ENCODE data around the gene TMOD2.
A peak's percentile ranks its signal among the peaks of the same experiment; 100 is the strongest.

The TMOD2 gene

DNA sequence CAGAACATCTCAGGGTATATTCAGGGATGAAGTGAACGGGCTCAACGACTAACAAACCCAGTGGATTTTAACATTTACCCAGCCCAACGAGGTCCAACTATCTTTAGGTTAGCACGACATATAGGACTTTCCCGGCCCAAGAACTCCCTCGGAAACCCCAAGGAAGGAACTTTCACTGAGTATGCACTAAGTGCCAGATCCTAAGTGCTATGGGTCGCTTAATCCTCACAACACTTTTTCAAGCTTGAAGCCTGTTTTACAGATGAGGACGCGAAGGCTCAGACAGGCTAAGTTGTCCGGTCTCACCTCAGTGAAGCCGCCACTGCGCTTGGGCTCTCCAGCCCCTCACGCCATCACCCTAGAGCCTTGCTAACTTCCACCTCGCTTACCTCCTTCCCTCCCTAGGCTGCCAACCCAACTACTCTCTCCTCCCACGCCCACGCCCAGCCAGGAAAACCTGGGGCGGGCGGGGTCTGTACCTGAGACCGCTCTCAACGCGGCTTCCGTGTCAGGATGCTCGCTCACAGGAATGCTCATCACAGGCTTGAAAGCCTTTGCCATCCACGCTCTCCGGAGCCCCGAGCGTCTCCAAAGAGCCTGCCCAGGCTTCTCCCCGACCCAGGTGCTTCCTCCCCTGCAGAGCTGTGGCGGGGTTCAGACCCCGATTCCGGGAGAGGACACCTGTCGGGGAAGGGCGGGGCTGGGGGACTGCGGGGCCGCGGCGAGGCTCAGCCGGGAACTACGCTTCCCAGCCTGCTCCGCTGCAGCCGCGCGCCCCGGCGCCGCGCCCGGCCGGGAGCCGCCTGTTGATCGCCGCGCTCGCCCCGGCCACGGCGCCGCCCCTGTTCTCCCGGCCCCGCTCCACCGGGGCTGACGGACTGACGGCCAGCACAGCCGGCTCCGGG, at the start of gene TMOD2:
TSS of gene TMOD2 (plus strand) at position 806 of the 905 bp plus-strand sequence. CDS start 14,845 bp downstream, outside the sequence.
- no peak for DNase-seq (ENCODE audit: low read depth in 2 of 2)

DNA sequence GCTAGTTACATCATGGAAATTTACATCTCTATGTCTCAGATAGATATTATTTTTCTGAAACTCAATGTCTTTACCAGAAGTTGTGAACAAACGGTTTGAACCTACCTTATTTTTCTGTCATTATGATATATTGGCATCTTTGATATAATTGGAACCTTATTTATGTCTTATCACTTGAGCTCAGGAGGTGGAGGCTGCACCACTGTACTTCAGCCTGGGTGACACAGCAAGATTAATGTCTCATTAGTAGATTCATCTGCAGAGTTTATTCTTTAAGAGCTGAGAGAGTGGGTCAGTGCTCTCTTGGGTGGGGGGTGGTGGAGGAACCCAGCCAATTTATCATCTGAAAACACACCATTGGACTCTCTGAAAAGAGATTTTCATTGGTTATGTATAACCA, 48.7 kb upstream of the TMOD2 start:
- no peak for DNase-seq (ENCODE audit: low read depth in 2 of 2)

DNA sequence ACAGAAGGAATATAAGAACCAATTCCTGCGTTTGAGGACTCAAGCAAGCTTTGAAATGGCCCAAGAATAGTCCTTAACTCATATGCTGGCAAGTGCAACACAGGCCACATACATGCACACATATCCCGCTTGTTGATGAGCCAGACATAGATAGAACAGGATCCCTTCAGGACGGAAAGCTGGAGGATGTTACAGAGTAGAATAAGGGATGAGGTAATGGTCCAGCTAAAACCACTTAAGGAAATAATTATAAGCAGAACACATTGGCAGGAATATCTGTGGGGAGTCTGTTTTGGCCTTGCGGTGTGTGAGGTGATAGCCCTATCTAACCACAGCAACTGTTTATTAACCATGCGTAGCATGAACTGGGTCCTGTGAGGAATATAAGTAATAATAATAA, 45.1 kb upstream of the TMOD2 start:
- no peak for DNase-seq (ENCODE audit: low read depth in 2 of 2)

DNA sequence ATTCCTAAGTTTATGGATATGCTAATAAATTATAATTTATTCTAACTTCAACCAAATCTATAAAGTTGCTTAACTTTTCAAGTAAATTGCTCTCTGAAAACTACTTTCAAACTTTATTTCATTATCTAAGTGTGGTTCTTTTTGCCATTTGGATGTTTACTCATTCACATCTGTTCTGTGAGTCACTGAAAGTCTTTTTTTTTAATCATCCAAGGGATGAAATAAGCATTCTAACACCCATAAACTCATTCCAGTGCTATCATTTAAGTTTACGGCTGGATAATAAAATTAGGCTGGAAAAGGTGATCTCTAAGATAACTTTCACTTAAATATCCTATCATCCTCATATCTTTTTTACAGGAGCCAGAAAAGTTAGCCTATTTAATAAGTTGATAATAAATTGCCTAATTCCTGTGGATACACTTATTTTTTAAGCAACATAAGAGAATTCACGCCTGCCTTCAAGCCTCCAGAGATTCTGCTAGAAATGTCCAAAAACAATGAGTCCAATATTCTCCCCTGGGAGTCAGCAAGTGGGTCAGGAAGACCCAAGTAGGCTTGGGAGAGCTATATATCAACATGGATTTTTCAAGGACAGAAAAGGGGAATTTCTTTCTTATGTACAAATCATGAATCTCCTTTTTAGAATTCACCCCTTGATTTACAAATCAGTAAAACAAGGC, 44.3 kb upstream of the TMOD2 start:
- DNase-seq (ENCODE audit: low read depth in 2 of 2), result no peak

DNA sequence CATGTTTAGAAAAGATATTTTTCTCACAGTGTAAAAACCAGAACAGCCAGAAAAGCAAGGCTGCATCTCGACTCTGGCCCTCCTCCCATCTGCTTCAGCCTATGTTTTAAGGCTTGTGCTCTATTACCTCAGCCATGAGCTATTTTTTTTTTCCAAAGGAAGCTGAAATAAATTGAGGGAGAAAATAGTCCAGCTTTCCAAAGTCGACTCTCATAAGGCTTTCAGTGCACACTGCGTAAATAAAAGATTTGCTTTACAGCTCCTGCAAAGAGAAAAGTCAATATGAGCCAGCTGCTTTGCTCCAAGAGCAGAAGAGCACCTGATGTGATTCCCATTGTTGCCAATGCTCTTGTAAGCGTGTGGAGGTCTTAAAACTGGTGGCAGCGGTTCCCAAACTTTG, 43.4 kb upstream of the TMOD2 start:
- DNase-seq (ENCODE audit: low read depth in 2 of 2), result no peak

DNA sequence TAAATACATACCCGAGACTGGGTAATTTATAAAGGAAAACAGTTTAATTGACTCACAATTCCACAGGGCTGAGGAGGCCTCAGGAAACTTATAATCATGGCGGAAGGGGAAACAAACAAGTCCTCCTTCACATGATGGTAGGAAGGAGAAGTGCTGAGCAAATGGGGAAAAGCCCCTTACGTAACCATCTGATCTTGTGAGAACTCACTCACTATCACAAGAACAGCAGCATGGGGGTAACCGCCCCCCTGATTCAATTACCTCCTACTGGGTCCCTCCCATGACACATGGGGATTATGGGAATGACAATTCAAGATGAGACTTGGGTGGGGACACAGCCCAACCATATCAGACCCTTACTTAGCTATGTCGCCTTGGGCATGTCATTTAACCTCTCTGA, 42.4 kb upstream of the TMOD2 start:
- DNase-seq (ENCODE audit: low read depth in 2 of 2), result no peak

DNA sequence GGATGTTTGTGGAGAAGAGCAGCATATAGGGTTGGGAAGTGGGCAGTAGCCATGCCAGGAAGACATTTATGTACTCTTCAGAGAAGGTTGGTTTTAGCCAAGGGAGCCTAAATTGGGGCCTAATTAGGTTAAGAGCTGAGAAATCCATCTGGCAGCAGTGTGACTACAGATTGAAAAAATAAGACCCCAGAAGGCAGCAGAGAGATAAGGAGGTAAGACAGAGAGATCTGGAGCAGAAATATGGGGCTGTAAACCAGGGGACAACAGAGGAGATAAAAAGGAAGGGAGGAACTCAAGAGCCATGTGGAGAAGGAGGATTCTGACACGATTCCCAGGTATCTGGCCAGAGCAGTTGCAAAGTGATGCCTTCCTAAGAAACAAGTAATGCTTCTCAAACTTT, 37.2 kb upstream of the TMOD2 start:
- DNase-seq (ENCODE audit: low read depth in 2 of 2), result no peak

DNA sequence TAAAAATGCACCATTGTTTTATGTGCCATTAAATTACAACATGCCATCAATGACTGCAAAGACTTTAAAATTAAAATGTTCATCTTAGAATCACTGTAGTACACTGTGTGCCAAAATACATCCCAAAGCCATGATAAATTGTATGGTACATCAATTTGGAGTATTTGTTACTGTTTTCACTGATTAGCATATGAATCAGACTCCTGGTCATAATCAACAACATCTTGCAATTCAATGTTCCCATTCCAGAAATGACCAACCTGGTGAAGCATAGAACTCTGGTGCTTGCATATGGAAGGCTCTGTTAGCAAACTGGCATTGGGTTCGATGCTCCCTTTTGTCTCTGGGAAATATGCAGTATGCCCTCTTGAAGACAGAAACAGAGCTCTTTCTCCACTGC, 36.5 kb upstream of the TMOD2 start:
- DNase-seq (ENCODE audit: low read depth in 2 of 2), result no peak

DNA sequence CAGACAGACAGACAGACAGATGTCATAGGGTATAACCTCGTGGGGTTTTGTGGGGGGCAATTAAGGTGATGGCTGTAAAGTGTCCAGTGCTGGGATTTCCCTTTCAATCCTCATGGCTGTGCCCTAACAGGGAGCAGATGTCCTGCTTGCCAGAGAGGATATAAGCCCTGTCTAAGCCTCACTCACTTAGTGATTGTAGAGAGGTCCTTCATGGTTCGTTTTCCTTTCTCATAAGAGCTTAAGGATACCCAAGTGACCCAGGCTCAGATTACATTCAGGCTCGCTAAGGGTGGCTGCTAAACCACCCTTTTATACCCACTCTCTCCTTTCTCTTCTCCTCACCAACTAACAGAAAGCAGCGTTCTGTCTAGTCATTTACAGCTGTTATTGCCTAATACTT, 33.2 kb upstream of the TMOD2 start:
- DNase-seq (ENCODE audit: low read depth in 2 of 2), result no peak

DNA sequence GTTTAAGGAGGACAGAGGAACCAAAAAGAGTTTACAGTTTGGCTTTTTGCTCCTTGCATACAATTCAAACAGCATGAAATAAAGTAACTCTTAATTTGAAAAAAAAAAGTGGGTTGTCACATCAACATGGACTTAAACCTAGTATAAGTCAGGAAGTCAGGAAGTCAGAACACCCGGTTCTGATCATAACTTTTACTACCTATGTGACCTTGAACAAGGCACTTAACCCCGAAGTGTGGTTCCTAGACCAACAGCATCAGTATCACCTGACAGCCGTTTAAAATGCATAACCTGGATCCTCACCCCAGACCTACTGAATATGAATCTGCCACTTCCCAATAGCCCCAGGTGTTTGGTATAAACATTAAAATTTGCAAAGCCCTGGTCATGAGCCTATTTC, 32.7 kb upstream of the TMOD2 start:
- DNase-seq (ENCODE audit: low read depth in 2 of 2), result no peak

DNA sequence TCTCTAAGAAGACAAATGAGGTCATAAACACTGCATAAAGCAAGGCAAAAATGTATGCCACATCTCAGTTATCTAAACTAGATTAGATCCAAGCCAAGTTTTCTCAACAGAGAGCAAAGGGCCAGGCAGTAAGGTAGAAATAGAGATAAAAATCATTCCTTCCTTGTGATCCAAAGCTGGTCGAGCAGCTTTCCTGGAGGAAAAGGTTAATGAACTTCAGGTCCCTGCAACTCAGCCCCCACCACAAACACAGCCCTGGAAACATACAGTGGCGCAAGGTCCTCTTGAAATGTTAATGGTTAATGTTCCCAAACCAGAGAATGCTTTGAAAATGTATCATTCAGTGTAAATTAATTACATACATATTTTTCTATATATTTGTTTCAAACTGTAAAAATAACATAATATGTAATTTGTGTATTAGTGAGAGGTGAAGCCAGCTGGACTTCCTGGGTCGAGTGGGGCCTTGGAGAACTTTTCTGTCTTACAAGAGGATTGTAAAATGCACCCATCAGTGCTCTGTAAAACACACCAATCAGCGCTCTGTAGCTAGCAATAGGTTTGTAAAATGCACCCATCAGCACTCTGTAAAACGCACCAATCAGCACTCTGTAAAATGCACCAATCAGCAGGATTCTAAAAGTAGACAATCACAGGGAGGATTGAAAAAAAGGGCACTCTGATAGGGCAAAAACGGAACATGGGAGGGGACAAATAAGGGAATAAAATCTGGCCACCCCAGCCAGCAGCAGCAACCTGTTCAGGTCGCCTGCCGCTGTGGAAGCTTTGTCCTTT, 31.0 kb upstream of the TMOD2 start:
- DNase-seq (ENCODE audit: low read depth in 2 of 2), result no peak

DNA sequence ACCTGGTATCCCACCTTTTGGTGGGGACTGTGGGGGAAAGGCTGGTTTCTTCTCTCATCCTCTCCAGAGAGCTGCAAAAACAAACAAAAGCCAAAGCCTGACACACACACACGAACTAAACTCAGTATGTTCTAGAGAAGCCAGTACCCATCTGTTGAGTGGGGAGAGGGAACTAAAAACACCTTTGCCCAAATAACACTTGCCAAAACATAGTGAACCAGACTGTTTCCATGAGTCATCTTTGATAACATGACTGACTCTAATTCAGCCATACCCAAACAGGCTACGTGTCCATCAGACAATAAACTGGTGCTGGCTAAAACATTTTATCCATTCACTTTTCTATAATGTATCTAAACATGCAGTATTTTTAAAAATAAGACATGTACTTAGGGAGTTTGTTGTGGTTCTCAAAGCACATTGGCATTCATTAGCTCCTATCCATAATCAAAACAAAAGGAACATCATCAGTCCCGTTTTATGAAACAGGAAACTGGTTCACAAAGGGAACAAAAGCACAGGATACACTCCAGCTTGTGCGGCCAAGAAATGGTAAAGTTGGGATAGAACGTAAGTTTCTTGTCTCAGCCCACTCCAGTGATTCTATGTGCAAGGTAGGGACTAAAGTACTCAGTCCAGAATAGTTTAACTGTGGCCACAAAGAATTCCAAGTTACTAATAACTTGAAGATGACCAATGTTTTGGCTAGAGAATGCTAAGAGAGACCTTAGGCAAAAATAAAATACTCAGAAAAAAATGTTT, 30.0 kb upstream of the TMOD2 start:
- DNase-seq (ENCODE audit: low read depth in 2 of 2), result no peak

DNA sequence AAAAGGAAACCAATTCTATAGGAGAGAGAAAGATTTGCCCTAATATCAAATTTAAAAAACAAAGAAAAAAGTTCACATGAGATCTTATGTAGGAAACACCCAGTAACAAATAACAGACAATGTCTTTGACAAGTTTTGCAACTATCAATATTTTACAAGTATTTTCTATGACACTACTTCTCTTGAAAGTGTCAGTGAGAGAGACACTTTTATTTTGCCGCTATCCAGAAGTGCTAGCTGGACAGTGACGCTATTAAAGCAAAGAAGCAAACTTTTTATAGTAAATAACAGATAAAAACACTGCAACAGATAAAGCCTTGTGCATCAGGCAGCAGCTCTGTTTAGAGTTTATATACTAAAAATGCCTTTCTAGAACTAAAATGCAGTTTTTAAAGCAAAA, 27.2 kb upstream of the TMOD2 start:
- DNase-seq (ENCODE audit: low read depth in 2 of 2), result no peak

DNA sequence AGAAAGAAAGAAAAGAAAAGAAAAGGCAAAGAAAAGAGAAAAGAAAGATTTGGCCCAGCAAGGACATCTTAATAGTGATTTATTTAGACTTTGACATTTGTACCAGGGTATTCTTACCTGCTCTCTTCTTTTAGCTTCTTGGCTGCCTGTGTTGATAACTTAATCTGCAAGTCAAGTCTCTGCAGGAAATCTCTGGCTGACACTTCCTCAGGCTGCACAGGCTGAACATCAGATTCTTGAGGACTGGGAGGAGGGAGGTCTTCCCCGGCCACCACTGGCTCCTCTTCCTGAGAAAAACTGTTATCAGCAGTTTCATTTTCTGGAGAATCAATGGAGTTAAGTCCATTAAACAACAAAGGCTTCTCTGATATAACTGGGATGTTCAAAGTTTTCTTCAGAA, 26.7 kb upstream of the TMOD2 start:
- DNase-seq (ENCODE audit: low read depth in 2 of 2), result no peak

DNA sequence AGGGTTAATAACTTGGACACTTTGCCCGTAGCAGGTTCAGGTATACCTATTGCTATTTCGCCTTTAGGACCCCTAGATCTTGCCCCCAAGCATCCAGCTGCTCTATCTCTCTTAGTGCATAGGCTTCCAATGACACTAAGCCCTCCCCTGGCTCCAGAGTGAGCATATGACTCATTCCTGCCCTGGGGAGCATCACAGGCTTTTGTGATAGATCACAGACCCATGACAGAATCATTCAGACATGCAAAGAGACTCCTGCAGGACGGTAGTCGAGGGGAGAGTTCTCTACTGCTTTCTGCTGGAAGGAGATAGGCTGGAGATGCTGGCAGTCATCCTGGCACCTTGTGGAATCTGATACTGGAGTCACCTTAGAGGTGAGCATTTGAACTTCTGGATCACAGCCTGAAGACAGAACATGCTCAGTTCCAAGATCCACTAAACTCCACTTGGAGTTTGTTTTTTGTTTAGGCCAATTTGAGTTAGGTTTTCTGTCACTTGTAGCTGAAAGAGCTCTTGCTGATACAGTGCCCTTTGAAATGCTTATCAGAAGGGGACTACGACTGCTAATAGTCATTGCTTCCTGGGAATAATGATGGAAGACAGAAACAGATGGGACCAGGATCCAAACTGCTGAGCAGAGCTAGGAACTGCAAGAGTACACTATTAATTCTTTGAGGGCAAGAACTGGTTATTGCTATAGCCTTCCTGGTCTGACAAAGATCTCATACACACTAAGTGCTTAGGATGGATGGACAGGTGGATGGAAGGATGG, 24.9 kb upstream of the TMOD2 start:
- DNase-seq (ENCODE audit: low read depth in 2 of 2), result no peak

DNA sequence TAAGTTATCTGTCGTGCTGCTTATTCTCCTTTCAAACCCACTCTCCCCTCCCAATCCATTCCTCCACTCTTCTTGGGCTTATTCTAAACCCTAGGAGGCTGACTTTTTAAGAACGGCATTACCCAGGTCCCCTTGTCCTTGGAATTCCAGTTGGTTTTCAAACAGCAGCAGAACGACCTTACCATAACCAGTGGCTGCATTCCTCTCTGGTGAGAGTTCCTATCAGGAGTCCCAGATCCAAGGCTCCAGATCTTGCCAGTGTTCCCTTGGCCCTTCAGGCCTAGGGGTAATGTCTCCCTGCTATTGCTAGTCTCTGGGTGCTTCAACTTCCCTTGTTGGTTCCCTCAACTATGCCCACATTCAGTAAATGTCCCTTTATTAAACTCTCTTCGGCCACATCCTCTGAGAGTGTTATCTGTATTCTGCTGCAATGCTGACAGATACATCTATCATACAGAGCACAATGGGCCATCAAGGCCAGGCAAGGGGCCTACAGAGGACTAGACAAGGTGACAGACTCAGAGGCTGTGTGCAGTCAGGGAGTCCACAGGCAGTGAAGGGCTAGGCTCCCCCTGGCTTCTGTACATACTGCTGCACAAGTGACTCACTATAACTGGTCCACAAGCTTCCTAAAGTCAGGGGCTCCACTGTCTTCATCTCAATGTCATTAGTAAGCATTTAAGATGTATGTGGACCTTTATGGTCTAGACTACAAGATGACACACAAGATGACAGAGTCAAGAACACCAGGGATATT, 24.1 kb upstream of the TMOD2 start:
- no peak for DNase-seq (ENCODE audit: low read depth in 2 of 2)

DNA sequence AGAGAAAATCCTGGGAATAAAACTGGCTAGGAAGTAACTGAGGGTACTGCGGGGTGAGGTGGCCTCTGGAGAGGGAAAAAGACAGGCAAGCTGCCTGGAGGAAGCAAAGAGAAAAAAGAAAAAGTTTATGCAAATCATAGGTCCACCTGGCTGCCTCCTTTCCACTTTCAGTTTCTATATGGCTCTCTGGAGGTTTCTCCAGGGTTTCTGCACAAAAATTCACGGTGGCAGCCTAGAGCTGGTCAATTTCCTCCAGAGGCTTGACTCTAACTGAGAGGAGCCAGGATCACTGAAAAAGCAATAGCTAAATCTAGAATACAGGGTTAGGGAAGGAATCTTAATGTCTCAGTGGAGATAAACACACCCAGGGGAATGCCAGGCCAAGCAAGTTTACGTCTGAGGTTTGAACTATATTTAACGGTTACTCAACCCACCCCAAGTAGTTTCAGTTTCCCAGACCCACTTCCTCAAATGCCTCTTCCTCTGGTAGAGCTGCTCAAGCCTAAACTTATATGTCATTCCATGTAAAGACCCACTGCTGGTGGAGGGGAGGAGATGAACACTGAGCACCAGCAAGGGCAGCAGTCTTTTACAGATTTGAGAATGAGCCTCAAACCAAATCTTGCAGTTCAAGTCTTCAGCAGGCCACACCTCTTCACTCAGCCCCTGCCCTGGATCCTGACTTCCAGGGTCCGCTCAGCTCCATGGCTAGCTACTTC, 19.7 kb upstream of the TMOD2 start:
- DNase-seq (ENCODE audit: low read depth in 2 of 2), result peak in 1 of 2 donors; percentile 3

DNA sequence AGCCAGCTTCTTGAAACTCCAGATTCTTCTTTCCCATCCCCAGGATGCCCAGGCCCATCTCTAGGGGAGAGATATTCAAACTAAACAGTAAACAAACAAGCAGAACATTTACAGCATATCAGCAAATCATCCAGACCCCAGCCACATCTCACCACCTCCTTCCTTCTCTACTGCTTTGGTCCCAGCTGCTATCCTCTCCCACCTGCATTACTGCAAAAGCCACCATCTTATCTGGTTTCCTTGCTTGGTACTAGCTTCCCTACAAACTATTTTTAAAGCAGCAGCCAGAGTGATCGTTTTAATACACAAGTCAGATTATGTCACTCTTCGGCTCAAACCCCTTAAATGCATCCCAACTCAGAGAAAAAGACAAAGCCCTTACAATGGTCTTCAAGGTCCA, 18.8 kb upstream of the TMOD2 start:
- no peak for DNase-seq (ENCODE audit: low read depth in 2 of 2)

DNA sequence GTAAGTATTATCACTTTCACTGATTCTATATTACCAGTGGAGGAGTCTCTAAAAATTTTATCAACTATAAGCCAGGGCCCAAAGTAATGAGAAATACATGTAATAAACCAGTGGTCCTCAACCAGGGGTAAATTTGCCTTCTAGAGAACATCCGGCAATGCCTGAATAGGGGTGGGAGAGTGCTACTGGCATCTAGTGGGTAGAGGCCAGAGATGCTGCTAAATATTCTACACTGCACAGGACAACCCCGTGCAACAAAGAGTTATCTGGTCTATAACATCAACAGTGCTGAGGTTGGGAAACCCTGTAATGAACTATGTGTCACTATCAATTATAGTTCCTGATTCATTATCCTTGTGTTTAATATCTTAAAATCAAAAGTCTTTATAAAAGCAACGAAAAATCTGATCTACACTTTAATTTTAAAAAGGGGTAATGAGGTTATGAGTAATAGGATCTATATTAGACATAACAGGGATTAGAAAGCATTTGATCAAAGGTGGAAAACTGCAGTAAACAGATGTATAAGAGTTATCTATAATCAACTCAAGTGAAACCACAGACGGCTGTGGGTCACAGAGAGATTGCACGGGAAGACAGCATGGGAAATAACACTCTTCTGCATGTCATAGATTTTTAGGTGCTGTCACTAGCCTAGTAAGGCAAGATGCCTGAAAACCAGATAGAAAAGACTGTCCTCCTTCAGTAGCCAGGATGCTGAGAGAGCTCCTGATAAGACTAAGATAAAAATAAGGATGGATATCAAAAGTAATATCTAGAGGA, 16.0 kb upstream of the TMOD2 start:
- no peak for DNase-seq (ENCODE audit: low read depth in 2 of 2)
